HepG2 (cell line): ENCODE data around the gene TUT7. TPM values are rescaled to one million over a fixed set of nuclear protein-coding genes. Genes with fewer than 3 reads are reported as not detected.

Source experiments
- ATAC-seq: fragments of 200-7000 bp; cut with Tn5 transposase; 3 replicates; pipeline ENCODE4 v1.9.1; 2020; ENCODE audit warnings: mild to moderate bottlenecking, moderate library complexity
- BruUV-seq: library from RNA; stranded (reverse); fragments of 400-500 nt; replicated peaks from 2 replicates; lab custom pipeline; 2021; lab: Mats Ljungman, UMichigan
- CTCF ChIA-PET: fragments of 300-600 bp; formaldehyde crosslinking; extraction: SDS; loops from one replicate; lab custom pipeline; 2021; ENCODE audit warnings: low total read pairs, inconsistent platforms, low intra/inter-chr PET ratio; lab: Yijun Ruan, JAX
- POLR2A ChIA-PET: fragments of 350-600 bp; sonication (Branson Sonifier 250); formaldehyde crosslinking; loops from one replicate; lab custom pipeline; 2020; ENCODE audit warnings: antibody characterized with exemption, inconsistent platforms; lab: Yijun Ruan, JAX
- DNase-seq: peaks from one replicate; pipeline ENCODE4 v3.0.0-alpha.2; 2015; ENCODE audit warnings: low spot score
- FAIRE-seq: peaks from 3 replicates; lab custom pipeline; 2011; peaks lifted over from hg19 to GRCh38; lab: Jason Lieb, UNC
- H2AFZ ChIP-seq: one replicate; pipeline ENCODE4 v1.6.1; 2011; ENCODE audit warnings: low read length, inconsistent platforms
- H3K27ac ChIP-seq: fragments of 300-600 bp; 3 replicates; pipeline ENCODE4 v1.8.0; 2011; ENCODE audit warnings: mixed run types, mild to moderate bottlenecking, mixed read lengths, low read length, inconsistent platforms; ENCODE audit not compliant: insufficient read depth; ENCODE audit errors: extremely low read length
- H3K27me3 ChIP-seq, 2 experiments: fragments of 200-600 bp in 1 of 2; 2 replicates in 1 of 2; 3 replicates in 1 of 2; pipeline versions ENCODE4 v1.6.0 to v1.8.0; 2011; ENCODE audit warnings: low read length in 2 of 2, mild to moderate bottlenecking in 2 of 2, moderate library complexity in 2 of 2, inconsistent platforms in 1 of 2; ENCODE audit not compliant: insufficient read depth in 2 of 2, control insufficient read depth in 1 of 2
- H3K36me3 ChIP-seq, 2 experiments: fragments of 200-600 bp in 1 of 2; replicated peaks in 1 of 2; 2 replicates in 1 of 2; 3 replicates in 1 of 2; pipeline versions ENCODE4 v1.5.1 to v1.8.0; 2011; ENCODE audit warnings: low read length in 2 of 2, inconsistent platforms in 1 of 2; ENCODE audit not compliant: insufficient read depth in 2 of 2, control insufficient read depth in 1 of 2
- H3K4me1 ChIP-seq: 2 replicates; pipeline ENCODE4 v1.5.1; 2012; ENCODE audit warnings: low read length, inconsistent platforms; ENCODE audit not compliant: insufficient read depth
- H3K4me2 ChIP-seq: 2 replicates; pipeline ENCODE4 v1.6.0; 2011; ENCODE audit warnings: low read depth, low read length, inconsistent platforms
- H3K4me3 ChIP-seq, 3 experiments: fragments of 200-600 bp in 1 of 3; sonication (generic), shearing (Covaris generic) in 1 of 3; replicated peaks in 1 of 3; 2 replicates each; pipeline ENCODE4 v1.5.1; 2011 to 2016; ENCODE audit warnings: low read length in 3 of 3, inconsistent platforms in 2 of 3, low read depth in 2 of 3, mild to moderate bottlenecking in 2 of 3, control low read depth in 1 of 3, mixed read lengths in 1 of 3; ENCODE audit not compliant: insufficient read depth in 1 of 3
- H3K79me2 ChIP-seq: one replicate; pipeline ENCODE4 v1.6.1; 2011; ENCODE audit warnings: low read length, inconsistent platforms; ENCODE audit not compliant: insufficient read depth
- H3K9ac ChIP-seq: 2 replicates; pipeline ENCODE4 v1.6.0; 2011; ENCODE audit warnings: mild to moderate bottlenecking, low read depth, low read length, inconsistent platforms; ENCODE audit not compliant: insufficient read depth
- H3K9me3 ChIP-seq: 2 replicates; pipeline ENCODE4 v1.5.1; 2012; ENCODE audit warnings: mild to moderate bottlenecking, low read length
- H4K20me1 ChIP-seq: 2 replicates; pipeline ENCODE4 v1.6.0; 2011; ENCODE audit warnings: inconsistent platforms, mild to moderate bottlenecking, low read length, moderate library complexity; ENCODE audit not compliant: insufficient read depth
- FOSL2 ChIP-seq: sonication (generic); formaldehyde crosslinking; IDR thresholded peaks from 2 replicates; pipeline ENCODE4 v1.4.0; 2020; ENCODE audit warnings: missing genetic modification reagents
- HNF4G ChIP-seq, 2 experiments: sonication (generic) in 1 of 2; formaldehyde crosslinking in 1 of 2; IDR thresholded peaks; 2 replicates each; pipeline versions ENCODE4 v1.4.0 to v1.6.1; 2011 to 2020; ENCODE audit warnings: borderline replicate concordance in 2 of 2, low read depth in 2 of 2, mild to moderate bottlenecking in 2 of 2, low read length in 1 of 2, missing genetic modification reagents in 1 of 2, moderate library complexity in 1 of 2
- HNRNPLL ChIP-seq: fragments of 200-400 bp; formaldehyde crosslinking; IDR thresholded peaks from 2 replicates; pipeline ENCODE4 v1.6.1; 2017; ENCODE audit warnings: mild to moderate bottlenecking, low read depth, low read length; ENCODE audit not compliant: poor library complexity, severe bottlenecking
- KIAA2018 ChIP-seq: sonication (generic); formaldehyde crosslinking; IDR thresholded peaks from 2 replicates; pipeline ENCODE4 v1.5.0; 2020; ENCODE audit warnings: mild to moderate bottlenecking, missing genetic modification reagents, borderline replicate concordance
- POLR2AphosphoS5 ChIP-seq: IDR thresholded peaks from 2 replicates; pipeline ENCODE4 v1.6.1; 2012; ENCODE audit warnings: low read depth, low read length
- RBAK ChIP-seq: sonication (generic); formaldehyde crosslinking; IDR thresholded peaks from 2 replicates; pipeline ENCODE4 v1.5.1; 2020; ENCODE audit warnings: mild to moderate bottlenecking, missing genetic modification reagents
- RFXAP ChIP-seq: sonication (generic); formaldehyde crosslinking; IDR thresholded peaks from 2 replicates; pipeline ENCODE4 v1.4.0; 2020; ENCODE audit warnings: missing genetic modification reagents, borderline replicate concordance
- TBX3 ChIP-seq: fragments of 450-650 bp; IDR thresholded peaks from 2 replicates; pipeline ENCODE4 v1.6.1; 2017; ENCODE audit warnings: antibody characterized with exemption, mild to moderate bottlenecking, inconsistent platforms, borderline replicate concordance
- THYN1 ChIP-seq: sonication (generic); formaldehyde crosslinking; IDR thresholded peaks from 2 replicates; pipeline ENCODE4 v1.8.1; 2023; ENCODE audit warnings: low read depth, mild to moderate bottlenecking, moderate library complexity, missing genetic modification reagents, borderline replicate concordance
- ZNF235 ChIP-seq: sonication (generic); formaldehyde crosslinking; IDR thresholded peaks from 2 replicates; pipeline ENCODE4 v1.8.1; 2023; ENCODE audit warnings: mild to moderate bottlenecking, missing genetic modification reagents, borderline replicate concordance
- ZNF264 ChIP-seq: sonication (generic); formaldehyde crosslinking; IDR thresholded peaks from 2 replicates; pipeline ENCODE4 v1.4.0; 2020; ENCODE audit warnings: missing genetic modification reagents
- ZNF441 ChIP-seq: sonication (generic); formaldehyde crosslinking; IDR thresholded peaks from 2 replicates; pipeline ENCODE4 v1.7.0; 2021; ENCODE audit warnings: missing genetic modification reagents, borderline replicate concordance
- ZNF652 ChIP-seq: IDR thresholded peaks from 2 replicates; pipeline ENCODE4 v1.6.1; 2016; ENCODE audit warnings: low read depth, borderline replicate concordance
- in situ Hi-C: cut with HindIII; loops from 2 replicates; pipeline ENCODE4 v1.10.0; 2017; ENCODE audit warnings: low pct_unique_long_range_greater_than_20kb; ENCODE audit not compliant: extremely low pct_ligation_motif_present
- intact Hi-C: fragments of 100-400 bp; cut with micrococcal nuclease; formaldehyde crosslinking; loops from one replicate; pipeline ENCODE4 v1.10.0; 2022; ENCODE audit not compliant: unreplicated experiment
- polyA plus RNA-seq, 8 experiments: library from polyadenylated mRNA; depleted of rRNA in 3 of 8; stranded (reverse) in 7 of 8; unstranded in 1 of 8; fragments of >200 nt; fragmentation: Illumina TruSeq in 4 of 8; extraction: Trizol in 4 of 8; gene quantifications; 2 replicates each; pipeline versions ENCODE4 v1.2.1 to v1.2.3, GENCODE V29; 2011 to 2016; ENCODE audit warnings: low read depth in 4 of 8, missing spikeins in 1 of 8, mixed read lengths in 1 of 8; ENCODE audit not compliant: insufficient read depth in 1 of 8
- total RNA-seq, 5 experiments: library from RNA; depleted of rRNA; stranded (reverse); fragments of >200 nt; fragmentation: Illumina TruSeq; extraction: Trizol; gene quantifications; 2 replicates each; pipeline ENCODE4 v1.2.3, GENCODE V29; 2016; ENCODE audit warnings: low read depth in 1 of 5

The TUT7 gene
- total and polyA plus RNA-seq, 2 of the 13 experiments (the other 11 are each of a cell fraction or from before 2014, with no cell fraction given) = 12.0 to 19.4 TPM

GRCh38 chr9:86250123-86250522 is 104.1 kb downstream of the TUT7 start:
- no peaks in the 10 kb centered on the region for H3K79me2 ChIP-seq
- H2AFZ ChIP-seq = no peak overlapping the region
- CTCF ChIA-PET = no interaction called here
- DNase-seq (no peak), FAIRE-seq (no peak), ATAC-seq (no peak)
- H4K20me1 ChIP-seq = no peaks in the 10 kb centered on the region
- no peak overlapping the region for H3K4me3 ChIP-seq
- in situ Hi-C loops = no loop called here
- H3K27ac ChIP-seq = no peak overlapping the region
- no TSS peak for BruUV-seq
- TF ChIP-seq FOSL2 (CRISPR knock-in tag) = no peak
- no peak for TF ChIP-seq ZNF652 (CRISPR knock-in tag)
- TF ChIP-seq RFXAP (CRISPR knock-in tag) = no peak
- no peak for TF ChIP-seq HNRNPLL
- TF ChIP-seq KIAA2018 (CRISPR knock-in tag) = no peak
- no peak for TF ChIP-seq ZNF441 (CRISPR knock-in tag)
- no peak for TF ChIP-seq HNF4G (IDR thresholded peaks at IDR 0.05; ENCODE audit: borderline replicate concordance, low read depth, low read length)
- TF ChIP-seq HNF4G (CRISPR knock-in tag; IDR thresholded peaks at IDR 0.05; ENCODE audit: borderline replicate concordance, low read depth) = no peak
- no peak for TF ChIP-seq TBX3
- TF ChIP-seq RBAK (CRISPR knock-in tag) = no peak
- no peak for TF ChIP-seq THYN1 (CRISPR knock-in tag)
- no peak for TF ChIP-seq POLR2AphosphoS5
- no peak for TF ChIP-seq ZNF264
- TF ChIP-seq ZNF235 (CRISPR knock-in tag) = no peak
- H3K4me1 ChIP-seq = peaks cover 25% of the 10 kb centered on the region
- intact Hi-C loops = no loop called here
- no peak overlapping the region for H3K9ac ChIP-seq
- POLR2A ChIA-PET = no interaction called here
- H3K36me3 ChIP-seq = no peaks in the 10 kb centered on the region
- peaks cover 11% of the 10 kb centered on the region for H3K9me3 ChIP-seq
- no peaks in the 10 kb centered on the region for H3K27me3 ChIP-seq
- no peak overlapping the region for H3K4me2 ChIP-seq
